Fibroblast of mammary gland (primary cell): Measurements from ENCODE around the gene IGLON5.

Source experiments
- DNase-seq: peaks from one replicate; pipeline ENCODE4 v3.0.0-alpha.2; 2010; ENCODE audit warnings: low read depth
- H3K4me3 ChIP-seq: 2 replicates; pipeline ENCODE4 v1.5.1; 2011; ENCODE audit warnings: low read depth, mild to moderate bottlenecking, low read length, moderate library complexity; ENCODE audit not compliant: control insufficient read depth
- TF ChIP-seq, protein P1 (sequence below): conservative IDR thresholded peaks from 2 replicates; pipeline ENCODE4 v1.5.1; 2011; ENCODE audit warnings: low read depth, low read length, inconsistent platforms; ENCODE audit not compliant: control insufficient read depth, insufficient read depth

Gene IGLON5

GRCh38 chr19:51294977-51295375 is 16.5 kb upstream of the IGLON5 start:
- TF ChIP-seq, protein P1, sequence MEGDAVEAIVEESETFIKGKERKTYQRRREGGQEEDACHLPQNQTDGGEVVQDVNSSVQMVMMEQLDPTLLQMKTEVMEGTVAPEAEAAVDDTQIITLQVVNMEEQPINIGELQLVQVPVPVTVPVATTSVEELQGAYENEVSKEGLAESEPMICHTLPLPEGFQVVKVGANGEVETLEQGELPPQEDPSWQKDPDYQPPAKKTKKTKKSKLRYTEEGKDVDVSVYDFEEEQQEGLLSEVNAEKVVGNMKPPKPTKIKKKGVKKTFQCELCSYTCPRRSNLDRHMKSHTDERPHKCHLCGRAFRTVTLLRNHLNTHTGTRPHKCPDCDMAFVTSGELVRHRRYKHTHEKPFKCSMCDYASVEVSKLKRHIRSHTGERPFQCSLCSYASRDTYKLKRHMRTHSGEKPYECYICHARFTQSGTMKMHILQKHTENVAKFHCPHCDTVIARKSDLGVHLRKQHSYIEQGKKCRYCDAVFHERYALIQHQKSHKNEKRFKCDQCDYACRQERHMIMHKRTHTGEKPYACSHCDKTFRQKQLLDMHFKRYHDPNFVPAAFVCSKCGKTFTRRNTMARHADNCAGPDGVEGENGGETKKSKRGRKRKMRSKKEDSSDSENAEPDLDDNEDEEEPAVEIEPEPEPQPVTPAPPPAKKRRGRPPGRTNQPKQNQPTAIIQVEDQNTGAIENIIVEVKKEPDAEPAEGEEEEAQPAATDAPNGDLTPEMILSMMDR = no peak
- no peak for DNase-seq
- no peak overlapping the region for H3K4me3 ChIP-seq

GRCh38 chr19:51295382-51296126 is 15.9 kb upstream of the IGLON5 start:
- TF ChIP-seq, protein P1 = no peak
- DNase-seq = no peak
- no peak overlapping the region for H3K4me3 ChIP-seq

DNA sequence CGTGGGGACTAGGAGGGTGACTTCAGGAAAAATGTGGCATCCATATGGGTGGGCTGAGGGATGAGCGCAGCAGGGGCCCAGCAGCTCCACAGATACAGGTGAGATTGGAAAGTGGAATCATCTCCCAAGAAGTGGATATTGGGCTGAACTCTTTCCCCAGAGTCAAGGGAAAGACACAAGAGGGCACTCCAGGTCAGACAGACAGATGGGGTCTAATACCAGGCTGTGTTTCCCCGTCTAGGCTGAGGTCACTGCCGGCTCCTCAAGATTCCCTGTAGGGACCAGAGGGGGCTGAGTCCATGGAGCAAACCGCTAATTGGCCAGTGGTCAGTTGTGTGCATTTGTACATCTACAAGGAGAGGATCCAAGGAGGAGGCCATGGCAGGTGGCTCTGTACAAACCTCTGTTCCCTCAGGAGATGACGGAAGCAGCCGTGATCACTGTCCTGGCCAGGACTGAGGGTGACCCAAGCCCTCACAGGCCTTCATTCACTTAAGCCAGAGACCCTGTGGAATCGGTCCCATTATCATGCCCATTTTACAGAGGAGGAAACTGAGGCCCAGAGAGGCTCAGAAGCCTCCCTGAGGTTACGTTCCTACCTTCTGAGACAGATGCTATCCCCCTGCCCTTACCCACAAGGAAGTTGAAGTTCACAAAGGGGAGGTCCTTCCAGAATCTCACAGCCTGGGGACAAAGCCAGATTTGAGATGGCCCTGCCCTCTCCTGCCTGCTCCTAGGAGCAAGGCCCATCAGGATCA is 14.9 kb upstream of the IGLON5 start:
- no peak for DNase-seq
- TF ChIP-seq, protein P1 = peak; percentile 9
- H3K4me3 ChIP-seq = no peak overlapping the region

DNA sequence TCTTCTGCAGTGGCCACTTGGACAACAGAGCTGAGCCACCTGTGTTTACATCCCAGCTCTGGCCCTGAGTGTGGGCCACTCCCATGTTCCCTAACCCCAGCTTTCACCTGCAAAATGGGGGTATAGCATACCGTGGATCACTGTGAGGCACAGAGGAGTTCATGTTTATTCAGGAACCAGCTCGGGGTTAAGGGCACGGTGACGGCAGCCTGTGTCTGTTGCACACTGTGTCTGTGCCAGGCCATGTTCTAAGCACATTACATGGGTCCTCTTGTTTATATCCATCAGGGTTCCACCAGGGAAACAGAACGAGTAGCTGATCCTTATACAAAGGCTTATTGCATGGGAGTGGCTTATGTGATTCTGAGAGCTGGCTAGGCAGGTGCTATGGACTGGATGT is 14.0 kb upstream of the IGLON5 start:
- no peak overlapping the region for H3K4me3 ChIP-seq
- TF ChIP-seq, protein P1 = no peak
- DNase-seq = no peak

DNA sequence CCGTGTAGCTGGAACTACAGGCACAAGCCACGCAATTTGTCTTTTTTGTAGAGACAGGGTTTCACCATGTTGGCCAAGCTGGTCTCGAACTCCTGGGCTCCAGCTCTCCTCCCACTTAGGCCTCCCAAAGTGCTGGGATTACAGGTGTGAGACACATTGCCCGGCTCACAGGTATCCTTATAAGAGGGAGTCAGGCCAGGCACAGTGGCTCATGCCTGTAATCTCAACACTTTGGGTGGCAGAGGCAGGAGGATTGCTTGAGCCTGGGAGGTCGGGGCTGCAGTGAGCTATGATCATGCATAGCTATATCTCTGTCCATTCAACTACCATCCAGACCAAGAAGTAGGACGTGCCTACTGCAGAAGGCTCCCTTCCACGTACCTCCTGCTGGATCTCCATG is 10.2 kb upstream of the IGLON5 start:
- TF ChIP-seq, protein P1 = no peak

GRCh38 chr19:51305479-51305878 is 6.0 kb upstream of the IGLON5 start:
- no peak for DNase-seq
- no peak overlapping the region for H3K4me3 ChIP-seq
- TF ChIP-seq, protein P1 = no peak

More for the DNA sequence above, 10.2 kb upstream of the IGLON5 start:
- DNase-seq = no peak
- no peak overlapping the region for H3K4me3 ChIP-seq

GRCh38 chr19:51316688-51317087 is 5.2 kb downstream of the IGLON5 start:
- TF ChIP-seq, protein P1 = no peak
- no peak overlapping the region for H3K4me3 ChIP-seq
- DNase-seq = no peak
